ENCODE data around the gene ACSF2. TPM values are rescaled to one million over a fixed set of nuclear protein-coding genes. Genes with fewer than 3 reads are reported as not detected.

Gene ACSF2
- total RNA-seq, 1 experiment from 2014 or later: 72.7 TPM

DNA sequence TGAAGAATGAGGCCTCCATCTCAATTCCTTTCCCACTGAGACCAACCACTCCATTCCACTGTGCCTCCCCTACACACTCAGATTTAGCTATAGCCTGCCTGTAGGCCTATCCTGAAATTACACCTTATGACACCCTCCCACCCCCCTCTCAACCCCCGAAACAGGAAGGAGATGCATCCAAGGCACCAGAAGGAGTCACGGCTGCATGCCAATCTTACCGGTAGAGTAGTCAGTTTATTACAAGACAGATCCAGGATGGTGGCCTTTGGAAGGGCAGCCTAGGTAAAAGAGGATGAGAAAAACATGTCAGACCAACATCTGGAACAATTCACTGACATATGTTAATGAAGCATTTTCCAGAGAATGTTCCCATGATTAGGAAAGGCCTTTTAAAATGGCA is 31.3 kb upstream of the ACSF2 start:
- Histone ChIP-seq H3F3A (ENCODE audit: low read length, unreplicated experiment) (peaks cover 20% of the 10 kb centered on the region), H3K27ac (ENCODE audit: low read length) (no peak overlapping the region; the same call in 1 of the 2 replicates), H3K9ac (ENCODE audit: low read length) (no peak overlapping the region; the same call in 1 of the 2 replicates), H2AFZ (ENCODE audit: low read length) (no peak overlapping the region), H3K9me3 (ENCODE audit: low read length) (no peaks in the 10 kb centered on the region), H3K36me3 (ENCODE audit: low read depth, low read length) (peaks cover 52% of the 10 kb centered on the region), H3K79me2 (ENCODE audit: low read length) (peaks cover 62% of the 10 kb centered on the region), H4K20me1 (ENCODE audit: low read length) (peaks cover 48% of the 10 kb centered on the region), H3K4me3 (ENCODE audit: low read length) (peak overlapping the region; percentile 73), H3K4me2 (ENCODE audit: low read length) (peak overlapping the region; percentile 95), H3K9me2 (replicated peaks; ENCODE audit: low read length) (no peaks in the 10 kb centered on the region), H3K4me1 (ENCODE audit: insufficient read depth, low read length) (peaks cover 55% of the 10 kb centered on the region), H3K27me3 (ENCODE audit: low read length) (no peaks in the 10 kb centered on the region)
- no TSS peak for BruUV-seq (replicated peaks)
- ATAC-seq (no peak), DNase-seq (peak; percentile 64)
- ChIA-PET CTCF (no interaction called here), POLR2A (ENCODE audit: unreplicated experiment) (no interaction called here)
- TF ChIP-seq EZH2phosphoT487 (IDR thresholded peaks at IDR 0.05; ENCODE audit: borderline replicate concordance, low read length) (no peak), EZH2 (IDR thresholded peaks at IDR 0.05; ENCODE audit: low read length, unreplicated experiment) (no peak)
- TF ChIP-seq, protein P1, sequence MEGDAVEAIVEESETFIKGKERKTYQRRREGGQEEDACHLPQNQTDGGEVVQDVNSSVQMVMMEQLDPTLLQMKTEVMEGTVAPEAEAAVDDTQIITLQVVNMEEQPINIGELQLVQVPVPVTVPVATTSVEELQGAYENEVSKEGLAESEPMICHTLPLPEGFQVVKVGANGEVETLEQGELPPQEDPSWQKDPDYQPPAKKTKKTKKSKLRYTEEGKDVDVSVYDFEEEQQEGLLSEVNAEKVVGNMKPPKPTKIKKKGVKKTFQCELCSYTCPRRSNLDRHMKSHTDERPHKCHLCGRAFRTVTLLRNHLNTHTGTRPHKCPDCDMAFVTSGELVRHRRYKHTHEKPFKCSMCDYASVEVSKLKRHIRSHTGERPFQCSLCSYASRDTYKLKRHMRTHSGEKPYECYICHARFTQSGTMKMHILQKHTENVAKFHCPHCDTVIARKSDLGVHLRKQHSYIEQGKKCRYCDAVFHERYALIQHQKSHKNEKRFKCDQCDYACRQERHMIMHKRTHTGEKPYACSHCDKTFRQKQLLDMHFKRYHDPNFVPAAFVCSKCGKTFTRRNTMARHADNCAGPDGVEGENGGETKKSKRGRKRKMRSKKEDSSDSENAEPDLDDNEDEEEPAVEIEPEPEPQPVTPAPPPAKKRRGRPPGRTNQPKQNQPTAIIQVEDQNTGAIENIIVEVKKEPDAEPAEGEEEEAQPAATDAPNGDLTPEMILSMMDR (conservative IDR thresholded peaks at IDR 0.05; ENCODE audit: low read depth, low read length): no peak
- intact Hi-C loops (cut with micrococcal nuclease): loop anchor here (10.0 kb wide), 1 partner anchor 240 kb away; the partner anchor contains the start of gene ABCC3

DNA sequence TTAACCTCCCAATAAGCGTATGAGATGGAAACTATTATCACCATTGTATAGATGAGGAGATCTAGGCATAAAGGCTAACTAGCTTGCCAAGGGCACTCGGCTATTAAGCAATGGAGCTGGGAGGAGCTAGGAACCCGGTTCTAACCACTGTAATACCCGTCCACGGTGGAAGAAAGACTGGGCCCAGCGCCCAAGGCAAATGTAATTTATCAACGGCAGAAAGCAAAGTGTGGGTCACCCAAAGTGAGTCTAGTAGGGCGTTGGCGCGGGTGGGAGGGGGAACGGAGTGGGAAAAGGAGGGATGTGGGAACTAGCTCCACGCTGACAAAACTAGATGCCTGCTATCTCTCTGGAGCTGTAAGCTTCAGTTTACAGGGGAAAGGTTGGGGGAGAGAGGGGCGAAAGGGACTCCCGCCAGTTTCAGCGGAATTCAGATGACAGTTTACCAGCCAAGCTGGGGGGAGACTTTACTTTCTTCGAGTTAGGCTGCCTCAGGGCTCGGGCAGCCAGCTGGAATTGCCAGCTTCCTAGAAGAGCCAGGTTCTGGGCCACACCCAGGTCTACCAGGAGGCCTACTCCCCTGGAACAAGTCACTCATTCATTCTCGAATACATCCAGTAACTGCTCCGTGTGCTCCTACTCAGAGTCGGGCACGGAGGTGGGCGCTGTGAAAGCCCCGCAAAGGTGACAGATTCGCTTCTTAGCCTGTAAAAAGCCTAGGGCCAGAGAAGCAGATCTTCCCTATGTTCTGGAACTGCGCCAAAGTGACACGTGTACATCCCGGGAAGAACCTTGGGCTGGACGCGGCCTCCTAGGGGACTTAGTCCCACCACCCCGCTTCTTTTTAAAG is 29.5 kb upstream of the ACSF2 start:
- no peaks in the 10 kb centered on the region for H3K9me3 ChIP-seq (ENCODE audit: low read length)
- intact Hi-C loops (cut with micrococcal nuclease): loop anchor here (1.0 to 10.0 kb wide), 4 partner anchors 34 to 238 kb away; partner anchors contain the start of gene ABCC3
- H3K36me3 ChIP-seq (ENCODE audit: low read depth, low read length): peaks cover 38% of the 10 kb centered on the region
- H3K4me1 ChIP-seq (ENCODE audit: insufficient read depth, low read length): peaks cover 44% of the 10 kb centered on the region
- ATAC-seq (peak; percentile 46), DNase-seq (peak; percentile 64)
- H3K27ac ChIP-seq (ENCODE audit: low read length): peak overlapping the region; percentile 84
- ChIA-PET CTCF (interaction anchor here (0.5 to 2.2 kb wide), 9 partner anchors 10 to 312 kb away, joined by 3 to 15 read pairs (median 5); no protein-coding TSS in a partner anchor), POLR2A (ENCODE audit: unreplicated experiment) (interaction anchor here (0.6 to 0.7 kb wide), 5 partner anchors 28 to 335 kb away, joined by 3 to 6 read pairs (median 3); partner anchors contain the start of genes ACSF2 and RSAD1)
- no peaks in the 10 kb centered on the region for H3K9me2 ChIP-seq (replicated peaks; ENCODE audit: low read length)
- TF ChIP-seq, protein P1 (conservative IDR thresholded peaks at IDR 0.05; ENCODE audit: low read depth, low read length): no peak
- no peak for TF ChIP-seq EZH2phosphoT487 (IDR thresholded peaks at IDR 0.05; ENCODE audit: borderline replicate concordance, low read length)
- no peak for TF ChIP-seq EZH2 (IDR thresholded peaks at IDR 0.05; ENCODE audit: low read length, unreplicated experiment)
- H3K27me3 ChIP-seq (ENCODE audit: low read length): no peaks in the 10 kb centered on the region
- peak overlapping the region; percentile 99 for H3K9ac ChIP-seq (ENCODE audit: low read length)
- peaks cover 16% of the 10 kb centered on the region for H3F3A ChIP-seq (ENCODE audit: low read length, unreplicated experiment)
- peak overlapping the region; percentile 73 for H3K4me3 ChIP-seq (ENCODE audit: low read length)
- BruUV-seq (replicated peaks): TSS peak; percentile 67
- H4K20me1 ChIP-seq (ENCODE audit: low read length): peaks cover 40% of the 10 kb centered on the region
- peak overlapping the region; percentile 95 for H3K4me2 ChIP-seq (ENCODE audit: low read length)
- peak overlapping the region; percentile 76 for H2AFZ ChIP-seq (ENCODE audit: low read length)
- peaks cover 48% of the 10 kb centered on the region for H3K79me2 ChIP-seq (ENCODE audit: low read length)

Measured in PC-3 (cell line).